Ovary (tissue), 3 donors: ENCODE data around the gene GABBR2.

Experiments
- CTCF ChIP-seq, 3 donors: fragments of 450-650 bp in 2 of 3; fragments of 200-600 bp in 1 of 3; IDR thresholded peaks; one replicate each; pipeline versions ENCODE4 v1.5.1 to v1.8.0; 2016 to 2022; ENCODE audit warnings: antibody characterized with exemption in 3 of 3, mild to moderate bottlenecking in 1 of 3
- EP300 ChIP-seq: sonication (generic); formaldehyde crosslinking; IDR thresholded peaks from one replicate; pipeline ENCODE4 v1.6.1; 2017; ENCODE audit warnings: antibody characterized with exemption
- POLR2A ChIP-seq: fragments of 450-650 bp; IDR thresholded peaks from one replicate; pipeline ENCODE4 v1.6.1; 2017; ENCODE audit warnings: antibody characterized with exemption, mild to moderate bottlenecking, moderate library complexity
- donor health status: DM: no; HTN: no; CAD: no.

- no peak for TF ChIP-seq CTCF (IDR thresholded peaks at IDR 0.05)
- TF ChIP-seq POLR2A = no peak
- no peak for TF ChIP-seq EP300
Measured at GRCh38 chr9:98416294-98417248, 292.2 kb downstream of the GABBR2 start.
